ENCODE data around the gene MNAT1.

DNA sequence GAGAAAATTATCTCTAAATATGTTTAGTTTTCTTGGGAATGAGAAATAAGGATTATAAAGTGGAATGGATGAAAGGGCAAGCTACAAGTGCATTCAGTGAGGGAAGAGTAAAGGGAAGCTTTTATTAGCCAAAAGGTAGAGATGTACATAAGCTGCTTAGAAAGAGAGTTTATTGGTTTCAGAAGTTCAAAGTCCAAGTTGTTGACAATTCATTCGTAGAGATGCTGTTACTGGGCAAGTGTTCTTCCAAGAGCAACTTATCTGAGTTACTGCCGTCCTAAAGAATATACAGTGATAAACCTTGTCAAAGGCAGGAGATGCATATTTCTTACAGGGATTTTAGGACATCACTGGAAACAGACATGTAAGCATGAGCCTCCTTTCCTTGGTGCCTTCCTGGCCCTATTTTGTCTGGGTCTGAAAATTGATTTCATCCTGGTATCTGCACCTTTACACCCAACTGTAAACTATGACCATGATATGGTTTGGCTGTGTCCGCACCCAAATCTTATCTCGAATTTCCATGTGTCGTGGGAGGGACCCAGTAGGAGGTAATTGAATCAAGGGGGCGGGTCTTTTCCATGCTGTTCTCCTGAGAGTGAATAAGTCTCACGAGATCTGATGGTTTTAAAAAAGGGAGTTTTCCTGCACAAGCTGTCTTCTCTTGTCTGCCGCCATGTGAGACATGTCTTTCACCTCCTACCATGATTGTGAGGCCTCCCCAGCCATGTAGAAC is 199.5 kb downstream of the MNAT1 start:
- TF ChIP-seq REST (IDR thresholded peaks at IDR 0.05) (no peak), POLR2AphosphoS2 (conservative IDR thresholded peaks at IDR 0.05; ENCODE audit: low read length) (no peak), RAD21 (conservative IDR thresholded peaks at IDR 0.05 in 1 of 2, IDR thresholded peaks at IDR 0.05 in 1 of 2) (no peak), EP300 (IDR thresholded peaks at IDR 0.05) (no peak), TP53 (CRISPR knock-in tag; IDR thresholded peaks at IDR 0.05) (no peak), FOSL2 (IDR thresholded peaks at IDR 0.05) (no peak), FOSL2 (CRISPR knock-in tag; IDR thresholded peaks at IDR 0.05) (no peak), JUN (IDR thresholded peaks at IDR 0.05) (no peak)
- TF ChIP-seq, protein P1, sequence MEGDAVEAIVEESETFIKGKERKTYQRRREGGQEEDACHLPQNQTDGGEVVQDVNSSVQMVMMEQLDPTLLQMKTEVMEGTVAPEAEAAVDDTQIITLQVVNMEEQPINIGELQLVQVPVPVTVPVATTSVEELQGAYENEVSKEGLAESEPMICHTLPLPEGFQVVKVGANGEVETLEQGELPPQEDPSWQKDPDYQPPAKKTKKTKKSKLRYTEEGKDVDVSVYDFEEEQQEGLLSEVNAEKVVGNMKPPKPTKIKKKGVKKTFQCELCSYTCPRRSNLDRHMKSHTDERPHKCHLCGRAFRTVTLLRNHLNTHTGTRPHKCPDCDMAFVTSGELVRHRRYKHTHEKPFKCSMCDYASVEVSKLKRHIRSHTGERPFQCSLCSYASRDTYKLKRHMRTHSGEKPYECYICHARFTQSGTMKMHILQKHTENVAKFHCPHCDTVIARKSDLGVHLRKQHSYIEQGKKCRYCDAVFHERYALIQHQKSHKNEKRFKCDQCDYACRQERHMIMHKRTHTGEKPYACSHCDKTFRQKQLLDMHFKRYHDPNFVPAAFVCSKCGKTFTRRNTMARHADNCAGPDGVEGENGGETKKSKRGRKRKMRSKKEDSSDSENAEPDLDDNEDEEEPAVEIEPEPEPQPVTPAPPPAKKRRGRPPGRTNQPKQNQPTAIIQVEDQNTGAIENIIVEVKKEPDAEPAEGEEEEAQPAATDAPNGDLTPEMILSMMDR (IDR thresholded peaks at IDR 0.05): no peak

Data from A549 (cell line).